HepG2 (cell line): ENCODE results near the gene PGAP3. TPM values are rescaled to one million over a fixed set of nuclear protein-coding genes. Genes with fewer than 3 reads are reported as not detected.

Source experiments
- BCLAF1 ChIP-seq: fragments of 450-650 bp; IDR thresholded peaks from 2 replicates; pipeline ENCODE4 v1.6.1; 2017; ENCODE audit warnings: mild to moderate bottlenecking
- HIC2 ChIP-seq: sonication (generic); formaldehyde crosslinking; IDR thresholded peaks from 2 replicates; pipeline ENCODE4 v1.9.0; 2022; ENCODE audit warnings: low read depth, missing genetic modification reagents
- NONO ChIP-seq, 2 experiments: fragments of 450-650 bp in 1 of 2; sonication (generic) in 1 of 2; formaldehyde crosslinking in 1 of 2; IDR thresholded peaks in 1 of 2; conservative IDR thresholded peaks in 1 of 2; 2 replicates each; pipeline versions ENCODE4 v1.6.1 to v1.8.0; 2017 to 2022; ENCODE audit warnings: mild to moderate bottlenecking in 1 of 2, missing genetic modification reagents in 1 of 2, moderate library complexity in 1 of 2
- PAX8 ChIP-seq: sonication (generic); formaldehyde crosslinking; IDR thresholded peaks from 2 replicates; pipeline ENCODE4 v1.8.0; 2022; ENCODE audit warnings: mild to moderate bottlenecking, missing genetic modification reagents, borderline replicate concordance
- TERF1 ChIP-seq: sonication (generic); formaldehyde crosslinking; IDR thresholded peaks from 2 replicates; pipeline ENCODE4 v1.8.0; 2022; ENCODE audit warnings: mild to moderate bottlenecking, missing genetic modification reagents, moderate library complexity
- ZBTB10 ChIP-seq: sonication (generic); formaldehyde crosslinking; IDR thresholded peaks from 2 replicates; pipeline ENCODE4 v1.4.0; 2020; ENCODE audit warnings: missing genetic modification reagents, borderline replicate concordance
- ZFYVE20 ChIP-seq: sonication (generic); formaldehyde crosslinking; IDR thresholded peaks from 2 replicates; pipeline ENCODE4 v1.8.0; 2023; ENCODE audit warnings: low read depth, mild to moderate bottlenecking, moderate library complexity, missing genetic modification reagents, borderline replicate concordance
- ZNF138 ChIP-seq: sonication (generic); formaldehyde crosslinking; IDR thresholded peaks from 2 replicates; pipeline ENCODE4 v1.5.0; 2020; ENCODE audit warnings: mild to moderate bottlenecking, low read depth, missing genetic modification reagents
- ZNF281 ChIP-seq: sonication (generic); formaldehyde crosslinking; IDR thresholded peaks from 2 replicates; pipeline ENCODE4 v1.4.0; 2020; ENCODE audit warnings: missing genetic modification reagents, borderline replicate concordance
- ZNF709 ChIP-seq: sonication (generic); formaldehyde crosslinking; IDR thresholded peaks from 2 replicates; pipeline ENCODE4 v1.5.0; 2020; ENCODE audit warnings: mild to moderate bottlenecking, missing genetic modification reagents
- ZNF768 ChIP-seq: sonication (generic); formaldehyde crosslinking; IDR thresholded peaks from 2 replicates; pipeline ENCODE4 v1.4.0; 2020; ENCODE audit warnings: missing genetic modification reagents
- polyA plus RNA-seq, 8 experiments: library from polyadenylated mRNA; depleted of rRNA in 3 of 8; stranded (reverse) in 7 of 8; unstranded in 1 of 8; fragments of >200 nt; fragmentation: Illumina TruSeq in 4 of 8; extraction: Trizol in 4 of 8; gene quantifications; 2 replicates each; pipeline versions ENCODE4 v1.2.1 to v1.2.3, GENCODE V29; 2011 to 2016; ENCODE audit warnings: low read depth in 4 of 8, missing spikeins in 1 of 8, mixed read lengths in 1 of 8; ENCODE audit not compliant: insufficient read depth in 1 of 8
- total RNA-seq, 5 experiments: library from RNA; depleted of rRNA; stranded (reverse); fragments of >200 nt; fragmentation: Illumina TruSeq; extraction: Trizol; gene quantifications; 2 replicates each; pipeline ENCODE4 v1.2.3, GENCODE V29; 2016; ENCODE audit warnings: low read depth in 1 of 5
- TF ChIP-seq, protein P1 (sequence below): sonication (generic); formaldehyde crosslinking; IDR thresholded peaks from 2 replicates; pipeline ENCODE4 v1.4.0; 2020; ENCODE audit warnings: mild to moderate bottlenecking, missing genetic modification reagents

Gene PGAP3
- total and polyA plus RNA-seq, 2 of the 13 experiments (the other 11 are each of a cell fraction or from before 2014, with no cell fraction given) = 11.9 to 14.6 TPM

DNA sequence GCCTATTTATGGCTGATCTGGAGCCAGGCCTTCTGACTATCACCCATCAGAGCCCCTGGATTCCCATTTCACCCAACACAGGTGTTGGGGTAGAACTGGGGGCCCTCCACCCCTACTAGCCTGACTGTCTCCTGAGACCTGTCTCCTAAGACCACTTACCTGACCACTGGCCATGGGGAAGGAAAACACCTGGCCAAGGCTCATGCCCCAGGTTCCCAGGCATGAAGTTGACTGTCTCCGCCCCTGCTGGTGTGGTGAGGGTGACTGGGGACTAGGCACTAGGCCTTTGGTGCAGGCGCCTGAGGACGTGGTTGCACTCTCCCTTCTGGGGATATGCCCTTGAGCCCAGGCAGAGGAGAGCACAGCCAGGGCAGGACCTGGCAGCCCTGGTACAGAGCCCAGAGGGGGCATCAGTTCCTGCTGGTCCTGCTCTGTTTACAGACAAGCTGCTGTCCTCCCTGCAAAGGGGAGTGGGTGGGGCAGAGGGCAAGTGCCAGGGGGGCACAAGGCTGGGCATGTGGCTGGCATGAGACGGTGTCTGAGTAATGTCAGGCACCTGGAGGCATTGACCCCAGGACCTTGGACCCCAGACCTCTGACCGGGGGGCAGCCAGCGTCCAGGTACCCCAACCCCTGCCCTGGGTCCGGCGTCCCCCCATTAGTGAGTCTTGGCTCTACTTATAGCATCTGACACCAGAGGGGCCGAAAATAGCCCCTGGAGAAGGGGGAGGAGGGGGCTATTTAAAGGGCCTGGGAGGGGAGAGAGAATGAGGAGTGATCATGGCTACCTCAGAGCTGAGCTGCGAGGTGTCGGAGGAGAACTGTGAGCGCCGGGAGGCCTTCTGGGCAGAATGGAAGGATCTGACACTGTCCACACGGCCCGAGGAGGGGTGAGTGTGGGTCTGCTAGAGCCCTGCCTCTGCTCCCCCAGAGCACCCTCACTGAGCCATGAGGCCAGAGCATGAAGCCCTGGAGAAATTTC lies 23.0 kb downstream of the PGAP3 start, which contains the start of gene TCAP (continued):
- TF ChIP-seq BCLAF1 (no peak), PAX8 (no peak), ZNF709 (CRISPR knock-in tag) (peak; percentile 25; the same call in 1 of the 2 replicates), ZNF138 (CRISPR knock-in tag) (no peak), HIC2 (CRISPR knock-in tag) (peak; percentile 89), TERF1 (CRISPR knock-in tag) (no peak), ZNF768 (CRISPR knock-in tag) (0 out of 2 replicates have a peak, but pooled peaks have one; percentile 3), ZFYVE20 (CRISPR knock-in tag) (no peak), NONO (IDR thresholded peaks at IDR 0.05) (no peak), NONO (CRISPR knock-in tag; conservative IDR thresholded peaks at IDR 0.05) (no peak), ZNF281 (CRISPR knock-in tag) (no peak), ZBTB10 (CRISPR knock-in tag) (no peak)
- TF ChIP-seq, protein P1, sequence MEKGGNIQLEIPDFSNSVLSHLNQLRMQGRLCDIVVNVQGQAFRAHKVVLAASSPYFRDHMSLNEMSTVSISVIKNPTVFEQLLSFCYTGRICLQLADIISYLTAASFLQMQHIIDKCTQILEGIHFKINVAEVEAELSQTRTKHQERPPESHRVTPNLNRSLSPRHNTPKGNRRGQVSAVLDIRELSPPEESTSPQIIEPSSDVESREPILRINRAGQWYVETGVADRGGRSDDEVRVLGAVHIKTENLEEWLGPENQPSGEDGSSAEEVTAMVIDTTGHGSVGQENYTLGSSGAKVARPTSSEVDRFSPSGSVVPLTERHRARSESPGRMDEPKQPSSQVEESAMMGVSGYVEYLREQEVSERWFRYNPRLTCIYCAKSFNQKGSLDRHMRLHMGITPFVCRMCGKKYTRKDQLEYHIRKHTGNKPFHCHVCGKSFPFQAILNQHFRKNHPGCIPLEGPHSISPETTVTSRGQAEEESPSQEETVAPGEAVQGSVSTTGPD (CRISPR knock-in tag) = no peak
